Loucy (cell line): ENCODE measurements around the gene PHACTR3.

Source experiments
- H2AFZ ChIP-seq: fragments of 200-600 bp; sonication (generic); 2 replicates; pipeline ENCODE4 v1.6.0; 2016; ENCODE audit warnings: antibody characterized with exemption, mild to moderate bottlenecking, low read length, moderate library complexity
- H3F3A ChIP-seq: fragments of 200-600 bp; 2 replicates; pipeline ENCODE4 v1.6.0; 2016; ENCODE audit warnings: antibody characterized with exemption, low read depth, mild to moderate bottlenecking
- H3K27me3 ChIP-seq: fragments of 200-600 bp; sonication (generic); 2 replicates; pipeline ENCODE4 v1.6.1; 2014; ENCODE audit warnings: low read length, mild to moderate bottlenecking; ENCODE audit not compliant: insufficient read depth, poor library complexity, severe bottlenecking
- H3K36me3 ChIP-seq: fragments of 200-600 bp; sonication (generic); 2 replicates; pipeline ENCODE4 v1.6.1; 2016; ENCODE audit warnings: low read length; ENCODE audit not compliant: insufficient read depth
- H3K4me1 ChIP-seq: fragments of 200-600 bp; sonication (generic); 2 replicates; pipeline ENCODE4 v1.5.1; 2014; ENCODE audit warnings: low read length, mild to moderate bottlenecking; ENCODE audit not compliant: insufficient read depth, poor library complexity, severe bottlenecking
- H3K4me2 ChIP-seq: fragments of 200-600 bp; sonication (generic); 2 replicates; pipeline ENCODE4 v1.6.0; 2014; ENCODE audit warnings: antibody characterized with exemption, low read length, low read depth, mild to moderate bottlenecking; ENCODE audit not compliant: poor library complexity, severe bottlenecking
- H3K4me3 ChIP-seq: fragments of 200-600 bp; sonication (generic); 2 replicates; pipeline ENCODE4 v1.5.1; 2014; ENCODE audit warnings: low read length, mild to moderate bottlenecking, mixed read lengths; ENCODE audit not compliant: poor library complexity, severe bottlenecking
- H3K79me2 ChIP-seq: fragments of 200-600 bp; sonication (generic); 2 replicates; pipeline ENCODE4 v1.6.1; 2014; ENCODE audit warnings: low read length; ENCODE audit not compliant: insufficient read depth
- H3K9ac ChIP-seq: fragments of 200-600 bp; sonication (generic); 2 replicates; pipeline ENCODE4 v1.6.0; 2014; ENCODE audit warnings: mild to moderate bottlenecking, low read depth, low read length, moderate library complexity; ENCODE audit not compliant: poor library complexity, severe bottlenecking
- H3K9me2 ChIP-seq: fragments of 200-600 bp; sonication (generic); replicated peaks from 2 replicates; pipeline ENCODE4 v1.6.1; 2016; ENCODE audit warnings: low read depth, low read length, mixed read lengths
- H3K9me3 ChIP-seq: fragments of 200-600 bp; sonication (generic); 2 replicates; pipeline ENCODE4 v1.6.1; 2014; ENCODE audit warnings: mild to moderate bottlenecking, antibody characterized with exemption, low read length, low read depth; ENCODE audit not compliant: insufficient read depth
- H4K20me1 ChIP-seq: fragments of 200-600 bp; sonication (generic); 2 replicates; pipeline ENCODE4 v1.6.0; 2014; ENCODE audit warnings: antibody characterized with exemption, low read length, mild to moderate bottlenecking; ENCODE audit not compliant: insufficient read depth, poor library complexity, severe bottlenecking
- EZH2phosphoT487 ChIP-seq: fragments of 200-600 bp; IDR thresholded peaks from 2 replicates; pipeline ENCODE4 v1.6.1; 2018; ENCODE audit warnings: antibody characterized with exemption, mild to moderate bottlenecking, moderate library complexity, borderline replicate concordance
- TF ChIP-seq, protein P1 (sequence below): fragments of 200-600 bp; sonication (generic); conservative IDR thresholded peaks from 2 replicates; pipeline ENCODE4 v1.5.1; 2014; ENCODE audit warnings: mild to moderate bottlenecking, antibody characterized with exemption, low read length

The PHACTR3 gene

DNA sequence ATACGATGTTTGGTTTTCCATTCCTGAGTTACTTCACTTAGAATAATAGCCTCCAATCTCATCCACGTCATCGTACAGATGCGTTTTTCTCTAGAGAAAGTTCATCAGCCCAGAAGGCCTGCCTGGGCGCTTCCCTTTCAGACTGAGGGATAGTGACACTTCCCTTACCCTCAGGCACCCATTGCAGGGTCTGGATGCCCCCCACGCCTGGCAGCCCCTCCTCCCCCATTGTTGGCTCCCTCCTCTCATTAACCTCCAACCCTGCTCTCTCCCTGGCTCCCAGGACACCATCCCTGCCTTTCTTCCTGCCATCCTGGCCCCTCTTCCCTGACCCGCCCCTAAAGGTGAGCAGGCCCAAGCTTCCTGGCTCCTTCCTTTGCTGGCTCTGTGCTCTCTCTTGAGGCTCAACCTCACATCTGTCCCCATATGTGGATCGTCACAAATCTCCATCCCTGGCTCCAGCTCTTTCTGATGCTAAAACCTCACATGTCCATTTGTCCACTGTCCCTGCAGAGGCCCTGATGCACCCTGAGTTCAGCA is 183.9 kb downstream of the PHACTR3 start:
- peaks cover 5% of the 10 kb centered on the region; the same call in 1 of the 2 replicates for H3K36me3 ChIP-seq
- H3K9me3 ChIP-seq = peaks cover 9% of the 10 kb centered on the region; the same call in 1 of the 2 replicates

DNA sequence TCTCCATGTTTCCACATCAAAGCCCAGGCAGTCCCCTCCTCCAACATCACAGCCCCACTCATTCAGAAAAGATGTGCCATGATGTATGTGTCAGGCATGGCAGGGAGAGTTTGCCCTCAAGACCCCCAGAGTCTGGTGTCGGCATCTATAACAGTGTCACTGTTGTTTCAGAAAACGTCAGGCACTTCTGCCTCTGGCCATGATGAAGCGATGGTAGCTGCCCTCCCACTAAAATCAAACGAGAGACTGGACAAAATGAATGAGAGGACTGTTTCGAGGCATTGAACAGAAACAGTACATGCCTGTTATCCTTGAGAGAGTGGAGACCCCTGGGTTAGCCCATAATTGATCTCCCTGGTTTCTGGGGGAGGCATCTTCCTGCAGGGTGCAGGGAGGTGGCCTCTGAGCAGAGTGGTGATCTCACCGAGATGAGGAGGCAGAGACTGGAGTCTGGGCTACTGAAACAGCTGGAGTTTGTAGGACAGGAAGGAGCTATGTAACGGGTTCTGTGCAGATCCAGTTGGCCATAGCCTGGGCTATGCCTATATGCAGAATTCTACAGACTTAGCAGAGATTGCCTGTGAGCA is 184.6 kb downstream of the PHACTR3 start:
- H3F3A ChIP-seq = no peaks in the 10 kb centered on the region
- no peak for TF ChIP-seq EZH2phosphoT487
- TF ChIP-seq, protein P1, sequence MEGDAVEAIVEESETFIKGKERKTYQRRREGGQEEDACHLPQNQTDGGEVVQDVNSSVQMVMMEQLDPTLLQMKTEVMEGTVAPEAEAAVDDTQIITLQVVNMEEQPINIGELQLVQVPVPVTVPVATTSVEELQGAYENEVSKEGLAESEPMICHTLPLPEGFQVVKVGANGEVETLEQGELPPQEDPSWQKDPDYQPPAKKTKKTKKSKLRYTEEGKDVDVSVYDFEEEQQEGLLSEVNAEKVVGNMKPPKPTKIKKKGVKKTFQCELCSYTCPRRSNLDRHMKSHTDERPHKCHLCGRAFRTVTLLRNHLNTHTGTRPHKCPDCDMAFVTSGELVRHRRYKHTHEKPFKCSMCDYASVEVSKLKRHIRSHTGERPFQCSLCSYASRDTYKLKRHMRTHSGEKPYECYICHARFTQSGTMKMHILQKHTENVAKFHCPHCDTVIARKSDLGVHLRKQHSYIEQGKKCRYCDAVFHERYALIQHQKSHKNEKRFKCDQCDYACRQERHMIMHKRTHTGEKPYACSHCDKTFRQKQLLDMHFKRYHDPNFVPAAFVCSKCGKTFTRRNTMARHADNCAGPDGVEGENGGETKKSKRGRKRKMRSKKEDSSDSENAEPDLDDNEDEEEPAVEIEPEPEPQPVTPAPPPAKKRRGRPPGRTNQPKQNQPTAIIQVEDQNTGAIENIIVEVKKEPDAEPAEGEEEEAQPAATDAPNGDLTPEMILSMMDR = no peak
- H3K36me3 ChIP-seq = peaks cover 5% of the 10 kb centered on the region; the same call in 1 of the 2 replicates
- no peaks in the 10 kb centered on the region for H4K20me1 ChIP-seq
- peaks cover 9% of the 10 kb centered on the region; the same call in 1 of the 2 replicates for H3K9me3 ChIP-seq
- H3K9ac ChIP-seq = no peak overlapping the region
- H3K27me3 ChIP-seq = no peaks in the 10 kb centered on the region
- no peak overlapping the region for H3K4me3 ChIP-seq
- no peak overlapping the region for H2AFZ ChIP-seq
- H3K4me1 ChIP-seq = no peaks in the 10 kb centered on the region
- H3K4me2 ChIP-seq = no peak overlapping the region
- no peaks in the 10 kb centered on the region for H3K79me2 ChIP-seq
- H3K9me2 ChIP-seq = no peaks in the 10 kb centered on the region

More for the DNA sequence above, 183.9 kb downstream of the PHACTR3 start:
- Histone ChIP-seq H3K79me2 (no peaks in the 10 kb centered on the region), H3K4me1 (no peaks in the 10 kb centered on the region), H3F3A (no peaks in the 10 kb centered on the region), H3K27me3 (no peaks in the 10 kb centered on the region), H4K20me1 (no peaks in the 10 kb centered on the region), H2AFZ (no peak overlapping the region), H3K4me3 (no peak overlapping the region), H3K4me2 (no peak overlapping the region), H3K9me2 (no peaks in the 10 kb centered on the region), H3K9ac (no peak overlapping the region)
- no peak for TF ChIP-seq EZH2phosphoT487
- TF ChIP-seq, protein P1 = no peak

DNA sequence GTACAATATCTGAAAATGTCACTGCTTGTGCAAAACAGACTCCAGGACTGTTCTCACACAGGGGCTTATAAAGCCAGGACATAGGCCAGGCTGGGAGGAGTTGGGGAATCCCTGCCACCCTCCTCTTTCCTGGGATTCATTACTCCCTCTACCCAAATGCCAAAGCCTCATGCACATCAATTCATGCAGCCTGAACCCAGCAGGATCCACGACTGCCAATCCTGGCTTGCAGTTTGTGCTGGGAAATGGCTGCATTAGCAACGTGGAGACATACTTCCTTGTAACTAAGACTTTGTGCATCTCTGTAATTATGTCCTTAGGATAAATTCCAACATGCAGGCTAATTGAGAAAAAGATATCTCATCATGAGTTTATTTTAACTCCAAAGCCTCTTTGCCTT is 185.3 kb downstream of the PHACTR3 start:
- no peaks in the 10 kb centered on the region for H3K27me3 ChIP-seq
- H3K9me2 ChIP-seq = no peaks in the 10 kb centered on the region
- no peaks in the 10 kb centered on the region for H3F3A ChIP-seq
- no peak overlapping the region for H3K4me2 ChIP-seq
- TF ChIP-seq, protein P1 = no peak
- TF ChIP-seq EZH2phosphoT487 = no peak
- no peaks in the 10 kb centered on the region for H3K4me1 ChIP-seq
- H3K9me3 ChIP-seq = peaks cover 9% of the 10 kb centered on the region; the same call in 1 of the 2 replicates
- no peak overlapping the region for H3K9ac ChIP-seq
- H3K79me2 ChIP-seq = no peaks in the 10 kb centered on the region
- no peak overlapping the region for H3K4me3 ChIP-seq
- peaks cover 5% of the 10 kb centered on the region; the same call in 1 of the 2 replicates for H3K36me3 ChIP-seq
- H4K20me1 ChIP-seq = no peaks in the 10 kb centered on the region
- no peak overlapping the region for H2AFZ ChIP-seq
